ENCODE measurements around the gene GPR89A.

GPR89A gene

GRCh38 chr1:145707183-145707867, 99.5 kb downstream of the GPR89A start, which contains the start of gene PDZK1:
TSS of gene PDZK1 (minus strand) at chr1:145707368. CDS start at chr1:145688021, 19,347 bp downstream.
- no peak for DNase-seq (ENCODE audit: low spot score)
- Histone ChIP-seq H3K27ac (ENCODE audit: poor library complexity, severe bottlenecking) (peak within 1 kb of the TSS; percentile 74), H3K4me1 (ENCODE audit: insufficient read depth, poor library complexity, severe bottlenecking) (peaks cover 15% of the 10 kb centered on the region), H3K27me3 (ENCODE audit: insufficient read depth, poor library complexity, severe bottlenecking) (no peaks in the 10 kb centered on the region), H3K4me3 (ENCODE audit: severe bottlenecking) (no peak within 1 kb of the TSS), H3K9me3 (ENCODE audit: severe bottlenecking) (no peaks in the 10 kb centered on the region), H3K36me3 (ENCODE audit: low read depth) (no peaks in the 10 kb centered on the region)
- TF ChIP-seq CTCF (IDR thresholded peaks at IDR 0.05; ENCODE audit: poor library complexity, severe bottlenecking), result no peak
- no peak for ATAC-seq (ENCODE audit: low read depth)

GRCh38 chr1:145708063-145708462, 100.3 kb downstream of the GPR89A start:
- Histone ChIP-seq H3K4me1 (ENCODE audit: insufficient read depth, poor library complexity, severe bottlenecking) (peaks cover 15% of the 10 kb centered on the region), H3K36me3 (ENCODE audit: low read depth) (no peaks in the 10 kb centered on the region), H3K27me3 (ENCODE audit: insufficient read depth, poor library complexity, severe bottlenecking) (no peaks in the 10 kb centered on the region), H3K9me3 (ENCODE audit: severe bottlenecking) (no peaks in the 10 kb centered on the region), H3K27ac (ENCODE audit: poor library complexity, severe bottlenecking) (no peak overlapping the region), H3K4me3 (ENCODE audit: severe bottlenecking) (no peak overlapping the region)
- TF ChIP-seq CTCF (IDR thresholded peaks at IDR 0.05; ENCODE audit: poor library complexity, severe bottlenecking), result no peak
- ATAC-seq (ENCODE audit: low read depth), result no peak
- no peak for DNase-seq (ENCODE audit: low spot score)

- H3K27me3 ChIP-seq (ENCODE audit: insufficient read depth, poor library complexity, severe bottlenecking), result no peaks in the 10 kb centered on the region
- DNase-seq (ENCODE audit: low spot score) (no peak), ATAC-seq (ENCODE audit: low read depth) (no peak)
- no peaks in the 10 kb centered on the region for H3K9me3 ChIP-seq (ENCODE audit: severe bottlenecking)
- H3K36me3 ChIP-seq (ENCODE audit: low read depth), result no peaks in the 10 kb centered on the region
- TF ChIP-seq CTCF (IDR thresholded peaks at IDR 0.05; ENCODE audit: poor library complexity, severe bottlenecking), result no peak
- no peak overlapping the region for H3K4me3 ChIP-seq (ENCODE audit: severe bottlenecking)
- peaks cover 14% of the 10 kb centered on the region for H3K4me1 ChIP-seq (ENCODE audit: insufficient read depth, poor library complexity, severe bottlenecking)
- H3K27ac ChIP-seq (ENCODE audit: poor library complexity, severe bottlenecking), result no peak overlapping the region
These were observed 102.7 kb downstream of the GPR89A start for GRCh38 chr1:145710291-145711027.

GRCh38 chr1:145711213-145711651, 103.4 kb downstream of the GPR89A start:
- no peak for TF ChIP-seq CTCF (IDR thresholded peaks at IDR 0.05; ENCODE audit: poor library complexity, severe bottlenecking)
- Histone ChIP-seq H3K9me3 (ENCODE audit: severe bottlenecking) (no peaks in the 10 kb centered on the region), H3K27ac (ENCODE audit: poor library complexity, severe bottlenecking) (no peak overlapping the region), H3K4me1 (ENCODE audit: insufficient read depth, poor library complexity, severe bottlenecking) (peaks cover 6% of the 10 kb centered on the region), H3K4me3 (ENCODE audit: severe bottlenecking) (no peak overlapping the region), H3K36me3 (ENCODE audit: low read depth) (no peaks in the 10 kb centered on the region), H3K27me3 (ENCODE audit: insufficient read depth, poor library complexity, severe bottlenecking) (no peaks in the 10 kb centered on the region)
- ATAC-seq (ENCODE audit: low read depth), result no peak
- no peak for DNase-seq (ENCODE audit: low spot score)
